HepG2 (cell line): ENCODE results near the gene BEGAIN. TPM values are rescaled to one million over a fixed set of nuclear protein-coding genes. Genes with fewer than 3 reads are reported as not detected.

Source experiments
- ATAC-seq: fragments of 200-7000 bp; cut with Tn5 transposase; 3 replicates; pipeline ENCODE4 v1.9.1; 2020; ENCODE audit warnings: mild to moderate bottlenecking, moderate library complexity
- BruUV-seq: library from RNA; stranded (reverse); fragments of 400-500 nt; replicated peaks from 2 replicates; lab custom pipeline; 2021; lab: Mats Ljungman, UMichigan
- CTCF ChIA-PET: fragments of 300-600 bp; formaldehyde crosslinking; extraction: SDS; loops from one replicate; lab custom pipeline; 2021; ENCODE audit warnings: low total read pairs, inconsistent platforms, low intra/inter-chr PET ratio; lab: Yijun Ruan, JAX
- POLR2A ChIA-PET: fragments of 350-600 bp; sonication (Branson Sonifier 250); formaldehyde crosslinking; loops from one replicate; lab custom pipeline; 2020; ENCODE audit warnings: antibody characterized with exemption, inconsistent platforms; lab: Yijun Ruan, JAX
- DNase-seq: peaks from one replicate; pipeline ENCODE4 v3.0.0-alpha.2; 2015; ENCODE audit warnings: low spot score
- FAIRE-seq: peaks from 3 replicates; lab custom pipeline; 2011; peaks lifted over from hg19 to GRCh38; lab: Jason Lieb, UNC
- H2AFZ ChIP-seq: one replicate; pipeline ENCODE4 v1.6.1; 2011; ENCODE audit warnings: low read length, inconsistent platforms
- H3K27ac ChIP-seq: fragments of 300-600 bp; 3 replicates; pipeline ENCODE4 v1.8.0; 2011; ENCODE audit warnings: mixed run types, mild to moderate bottlenecking, mixed read lengths, low read length, inconsistent platforms; ENCODE audit not compliant: insufficient read depth; ENCODE audit errors: extremely low read length
- H3K27me3 ChIP-seq, 2 experiments: fragments of 200-600 bp in 1 of 2; 2 replicates in 1 of 2; 3 replicates in 1 of 2; pipeline versions ENCODE4 v1.6.0 to v1.8.0; 2011; ENCODE audit warnings: low read length in 2 of 2, mild to moderate bottlenecking in 2 of 2, moderate library complexity in 2 of 2, inconsistent platforms in 1 of 2; ENCODE audit not compliant: insufficient read depth in 2 of 2, control insufficient read depth in 1 of 2
- H3K36me3 ChIP-seq, 2 experiments: fragments of 200-600 bp in 1 of 2; replicated peaks in 1 of 2; 2 replicates in 1 of 2; 3 replicates in 1 of 2; pipeline versions ENCODE4 v1.5.1 to v1.8.0; 2011; ENCODE audit warnings: low read length in 2 of 2, inconsistent platforms in 1 of 2; ENCODE audit not compliant: insufficient read depth in 2 of 2, control insufficient read depth in 1 of 2
- H3K4me1 ChIP-seq: 2 replicates; pipeline ENCODE4 v1.5.1; 2012; ENCODE audit warnings: low read length, inconsistent platforms; ENCODE audit not compliant: insufficient read depth
- H3K4me2 ChIP-seq: 2 replicates; pipeline ENCODE4 v1.6.0; 2011; ENCODE audit warnings: low read depth, low read length, inconsistent platforms
- H3K4me3 ChIP-seq, 3 experiments: fragments of 200-600 bp in 1 of 3; sonication (generic), shearing (Covaris generic) in 1 of 3; replicated peaks in 1 of 3; 2 replicates each; pipeline ENCODE4 v1.5.1; 2011 to 2016; ENCODE audit warnings: low read length in 3 of 3, inconsistent platforms in 2 of 3, low read depth in 2 of 3, mild to moderate bottlenecking in 2 of 3, control low read depth in 1 of 3, mixed read lengths in 1 of 3; ENCODE audit not compliant: insufficient read depth in 1 of 3
- H3K79me2 ChIP-seq: one replicate; pipeline ENCODE4 v1.6.1; 2011; ENCODE audit warnings: low read length, inconsistent platforms; ENCODE audit not compliant: insufficient read depth
- H3K9ac ChIP-seq: 2 replicates; pipeline ENCODE4 v1.6.0; 2011; ENCODE audit warnings: mild to moderate bottlenecking, low read depth, low read length, inconsistent platforms; ENCODE audit not compliant: insufficient read depth
- H3K9me3 ChIP-seq: 2 replicates; pipeline ENCODE4 v1.5.1; 2012; ENCODE audit warnings: mild to moderate bottlenecking, low read length
- H4K20me1 ChIP-seq: 2 replicates; pipeline ENCODE4 v1.6.0; 2011; ENCODE audit warnings: inconsistent platforms, mild to moderate bottlenecking, low read length, moderate library complexity; ENCODE audit not compliant: insufficient read depth
- AGO1 ChIP-seq: fragments of 200-400 bp; formaldehyde crosslinking; IDR thresholded peaks from 2 replicates; pipeline ENCODE4 v1.6.1; 2017; ENCODE audit warnings: mild to moderate bottlenecking, low read depth, low read length, moderate library complexity; ENCODE audit not compliant: poor library complexity, severe bottlenecking
- CCAR2 ChIP-seq: fragments of 200-400 bp; formaldehyde crosslinking; optimal IDR thresholded peaks from 2 replicates; pipeline ENCODE3; 2018; ENCODE audit warnings: low read depth, mild to moderate bottlenecking, low read length, moderate library complexity
- DNMT1 ChIP-seq: sonication (generic); formaldehyde crosslinking; IDR thresholded peaks from 2 replicates; pipeline ENCODE4 v1.5.1; 2020; ENCODE audit warnings: mild to moderate bottlenecking, missing genetic modification reagents
- EP300 ChIP-seq, 3 experiments: sonication (generic) in 1 of 3; formaldehyde crosslinking in 1 of 3; IDR thresholded peaks; 2 replicates each; pipeline versions ENCODE4 v1.5.1 to v1.6.1; 2011 to 2020; ENCODE audit warnings: low read depth in 2 of 3, low read length in 2 of 3, borderline replicate concordance in 1 of 3, improper control_type of control experiment in 1 of 3, mild to moderate bottlenecking in 1 of 3, missing genetic modification reagents in 1 of 3, moderate library complexity in 1 of 3
- IRF2 ChIP-seq: IDR thresholded peaks from 2 replicates; pipeline ENCODE4 v1.6.1; 2018; ENCODE audit warnings: missing genetic modification reagents, missing compliant biosample characterization
- RAD21 ChIP-seq: fragments of 450-650 bp; formaldehyde crosslinking; IDR thresholded peaks from 2 replicates; pipeline ENCODE4 v1.5.0; 2020; ENCODE audit warnings: mild to moderate bottlenecking
- SRSF9 ChIP-seq: fragments of 200-400 bp; formaldehyde crosslinking; IDR thresholded peaks from 2 replicates; pipeline ENCODE4 v1.6.1; 2018; ENCODE audit warnings: borderline replicate concordance, mild to moderate bottlenecking, low read depth, low read length; ENCODE audit not compliant: insufficient read depth, poor library complexity, severe bottlenecking
- YEATS2 ChIP-seq: sonication (generic); formaldehyde crosslinking; IDR thresholded peaks from 2 replicates; pipeline ENCODE4 v1.4.0; 2020; ENCODE audit warnings: missing genetic modification reagents, borderline replicate concordance
- YY1 ChIP-seq: IDR thresholded peaks from 2 replicates; pipeline ENCODE4 v1.6.1; 2011; ENCODE audit warnings: low read length, low read depth, moderate library complexity, mild to moderate bottlenecking; ENCODE audit not compliant: insufficient read depth, insufficient replicate concordance
- ZC3H13 ChIP-seq: sonication (generic); formaldehyde crosslinking; IDR thresholded peaks from 2 replicates; pipeline ENCODE4 v1.8.1; 2023; ENCODE audit warnings: mild to moderate bottlenecking, missing genetic modification reagents, moderate library complexity
- ZNF160 ChIP-seq: sonication (generic); formaldehyde crosslinking; IDR thresholded peaks from 2 replicates; pipeline ENCODE4 v1.8.0; 2022; ENCODE audit warnings: mild to moderate bottlenecking, inconsistent platforms, missing genetic modification reagents
- ZNF367 ChIP-seq: sonication (generic); formaldehyde crosslinking; IDR thresholded peaks from 2 replicates; pipeline ENCODE4 v1.4.0; 2020; ENCODE audit warnings: missing genetic modification reagents, borderline replicate concordance
- ZNF83 ChIP-seq: sonication (generic); formaldehyde crosslinking; IDR thresholded peaks from 2 replicates; pipeline ENCODE4 v1.4.0; 2020; ENCODE audit warnings: missing genetic modification reagents, mild to moderate bottlenecking, borderline replicate concordance
- WGBS: methylation state at CpG from one replicate; pipeline ENCODE4 v1.1.6; 2017; ENCODE audit warnings: low lambda C conversion rate; 5-methylcytosine and 5-hydroxymethylcytosine counted together
- in situ Hi-C: cut with HindIII; loops from 2 replicates; pipeline ENCODE4 v1.10.0; 2017; ENCODE audit warnings: low pct_unique_long_range_greater_than_20kb; ENCODE audit not compliant: extremely low pct_ligation_motif_present
- intact Hi-C: fragments of 100-400 bp; cut with micrococcal nuclease; formaldehyde crosslinking; loops from one replicate; pipeline ENCODE4 v1.10.0; 2022; ENCODE audit not compliant: unreplicated experiment
- polyA plus RNA-seq, 8 experiments: library from polyadenylated mRNA; depleted of rRNA in 3 of 8; stranded (reverse) in 7 of 8; unstranded in 1 of 8; fragments of >200 nt; fragmentation: Illumina TruSeq in 4 of 8; extraction: Trizol in 4 of 8; gene quantifications; 2 replicates each; pipeline versions ENCODE4 v1.2.1 to v1.2.3, GENCODE V29; 2011 to 2016; ENCODE audit warnings: low read depth in 4 of 8, missing spikeins in 1 of 8, mixed read lengths in 1 of 8; ENCODE audit not compliant: insufficient read depth in 1 of 8
- total RNA-seq, 5 experiments: library from RNA; depleted of rRNA; stranded (reverse); fragments of >200 nt; fragmentation: Illumina TruSeq; extraction: Trizol; gene quantifications; 2 replicates each; pipeline ENCODE4 v1.2.3, GENCODE V29; 2016; ENCODE audit warnings: low read depth in 1 of 5
- TF ChIP-seq, protein P1 (sequence below): sonication (generic); formaldehyde crosslinking; IDR thresholded peaks from 2 replicates; pipeline ENCODE4 v1.4.0; 2020; ENCODE audit warnings: missing genetic modification reagents
- TF ChIP-seq, protein P2 (sequence below): sonication (generic); formaldehyde crosslinking; IDR thresholded peaks from 2 replicates; pipeline ENCODE4 v1.8.0; 2022; ENCODE audit warnings: mild to moderate bottlenecking, missing genetic modification reagents, borderline replicate concordance
- TF ChIP-seq, protein P3 (sequence below): sonication (generic); formaldehyde crosslinking; IDR thresholded peaks from 2 replicates; pipeline ENCODE4 v1.4.0; 2020; ENCODE audit warnings: mild to moderate bottlenecking, missing genetic modification reagents

Gene BEGAIN
- total and polyA plus RNA-seq, 2 of the 13 experiments (the other 11 are each of a cell fraction or from before 2014, with no cell fraction given) = not detected

DNA sequence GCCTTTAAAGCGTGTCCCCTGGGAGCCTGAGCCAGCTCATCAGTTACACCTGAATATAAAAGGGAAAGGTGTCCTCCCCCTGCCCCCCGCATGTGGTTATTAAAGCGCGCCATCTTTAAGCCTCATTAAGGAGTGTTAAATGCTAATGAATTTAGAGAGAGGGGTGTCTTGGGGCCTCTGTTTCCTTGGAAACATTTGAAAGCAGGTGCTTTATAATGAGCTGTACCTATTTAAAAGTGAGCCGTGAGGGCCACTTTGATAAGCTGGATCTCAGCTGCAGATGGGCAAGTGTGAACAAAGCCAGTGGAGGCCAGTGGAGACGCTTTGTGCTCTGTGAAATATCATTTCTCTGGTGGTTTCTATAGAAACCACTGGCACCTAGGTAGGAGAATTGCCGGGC, 84.0 kb downstream of the BEGAIN start:
- CTCF ChIA-PET = no interaction called here
- no TSS peak for BruUV-seq
- in situ Hi-C loops = no loop called here
- intact Hi-C loops = no loop called here
- TF ChIP-seq ZC3H13 = no peak
- no peak for TF ChIP-seq AGO1
- no peak for TF ChIP-seq IRF2 (CRISPR knock-in tag)
- no peak for TF ChIP-seq YY1
- TF ChIP-seq, protein P1, sequence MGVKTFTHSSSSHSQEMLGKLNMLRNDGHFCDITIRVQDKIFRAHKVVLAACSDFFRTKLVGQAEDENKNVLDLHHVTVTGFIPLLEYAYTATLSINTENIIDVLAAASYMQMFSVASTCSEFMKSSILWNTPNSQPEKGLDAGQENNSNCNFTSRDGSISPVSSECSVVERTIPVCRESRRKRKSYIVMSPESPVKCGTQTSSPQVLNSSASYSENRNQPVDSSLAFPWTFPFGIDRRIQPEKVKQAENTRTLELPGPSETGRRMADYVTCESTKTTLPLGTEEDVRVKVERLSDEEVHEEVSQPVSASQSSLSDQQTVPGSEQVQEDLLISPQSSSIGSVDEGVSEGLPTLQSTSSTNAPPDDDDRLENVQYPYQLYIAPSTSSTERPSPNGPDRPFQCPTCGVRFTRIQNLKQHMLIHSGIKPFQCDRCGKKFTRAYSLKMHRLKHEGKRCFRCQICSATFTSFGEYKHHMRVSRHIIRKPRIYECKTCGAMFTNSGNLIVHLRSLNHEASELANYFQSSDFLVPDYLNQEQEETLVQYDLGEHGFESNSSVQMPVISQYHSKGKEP (CRISPR knock-in tag) = no peak
- TF ChIP-seq, protein P2, sequence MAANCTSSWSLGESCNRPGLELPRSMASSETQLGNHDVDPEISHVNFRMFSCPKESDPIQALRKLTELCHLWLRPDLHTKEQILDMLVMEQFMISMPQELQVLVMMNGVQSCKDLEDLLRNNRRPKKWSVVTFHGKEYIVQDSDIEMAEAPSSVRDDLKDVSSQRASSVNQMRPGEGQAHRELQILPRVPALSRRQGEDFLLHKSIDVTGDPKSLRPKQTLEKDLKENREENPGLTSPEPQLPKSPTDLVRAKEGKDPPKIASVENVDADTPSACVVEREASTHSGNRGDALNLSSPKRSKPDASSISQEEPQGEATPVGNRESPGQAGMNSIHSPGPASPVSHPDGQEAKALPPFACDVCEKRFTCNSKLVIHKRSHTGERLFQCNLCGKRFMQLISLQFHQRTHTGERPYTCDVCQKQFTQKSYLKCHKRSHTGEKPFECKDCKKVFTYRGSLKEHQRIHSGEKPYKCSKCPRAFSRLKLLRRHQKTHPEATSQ (CRISPR knock-in tag) = no peak
- no peak for TF ChIP-seq SRSF9
- TF ChIP-seq RAD21 (CRISPR knock-in tag) = no peak
- no peak for TF ChIP-seq ZNF367 (CRISPR knock-in tag)
- TF ChIP-seq ZNF160 (CRISPR knock-in tag) = no peak
- TF ChIP-seq DNMT1 (CRISPR knock-in tag) = no peak
- no peak for TF ChIP-seq ZNF83 (CRISPR knock-in tag)
- TF ChIP-seq, protein P3, sequence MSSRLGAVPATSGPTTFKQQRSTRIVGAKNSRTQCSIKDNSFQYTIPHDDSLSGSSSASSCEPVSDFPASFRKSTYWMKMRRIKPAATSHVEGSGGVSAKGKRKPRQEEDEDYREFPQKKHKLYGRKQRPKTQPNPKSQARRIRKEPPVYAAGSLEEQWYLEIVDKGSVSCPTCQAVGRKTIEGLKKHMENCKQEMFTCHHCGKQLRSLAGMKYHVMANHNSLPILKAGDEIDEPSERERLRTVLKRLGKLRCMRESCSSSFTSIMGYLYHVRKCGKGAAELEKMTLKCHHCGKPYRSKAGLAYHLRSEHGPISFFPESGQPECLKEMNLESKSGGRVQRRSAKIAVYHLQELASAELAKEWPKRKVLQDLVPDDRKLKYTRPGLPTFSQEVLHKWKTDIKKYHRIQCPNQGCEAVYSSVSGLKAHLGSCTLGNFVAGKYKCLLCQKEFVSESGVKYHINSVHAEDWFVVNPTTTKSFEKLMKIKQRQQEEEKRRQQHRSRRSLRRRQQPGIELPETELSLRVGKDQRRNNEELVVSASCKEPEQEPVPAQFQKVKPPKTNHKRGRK (CRISPR knock-in tag) = no peak
- TF ChIP-seq CCAR2 = no peak
- TF ChIP-seq EP300 (IDR thresholded peaks at IDR 0.05; ENCODE audit: low read depth in 2 of 2, low read length in 2 of 2) = no peak
- no peak for TF ChIP-seq EP300 (CRISPR knock-in tag; IDR thresholded peaks at IDR 0.05; ENCODE audit: borderline replicate concordance)
- no peak for TF ChIP-seq YEATS2 (CRISPR knock-in tag)
- no peak overlapping the region for H3K4me2 ChIP-seq
- DNase-seq = no peak
- no peaks in the 10 kb centered on the region for H3K9me3 ChIP-seq
- H3K27me3 ChIP-seq = no peaks in the 10 kb centered on the region
- H4K20me1 ChIP-seq = no peaks in the 10 kb centered on the region
- H3K79me2 ChIP-seq = no peaks in the 10 kb centered on the region
- ATAC-seq = no peak
- 91% methylated on average over 7 of the region's 7 CpGs for WGBS
- H3K9ac ChIP-seq = no peak overlapping the region
- H3K4me3 ChIP-seq = no peak overlapping the region
- FAIRE-seq = no peak
- H3K4me1 ChIP-seq = no peaks in the 10 kb centered on the region
- no peak overlapping the region for H2AFZ ChIP-seq
- H3K27ac ChIP-seq = no peak overlapping the region
- POLR2A ChIA-PET = no interaction called here
- H3K36me3 ChIP-seq = no peaks in the 10 kb centered on the region
